Esophagus squamous epithelium (tissue), 4 donors: ENCODE measurements around the gene PQBP1.

Experiments
- POLR2A ChIP-seq, 4 donors: fragments of 450-650 bp; IDR thresholded peaks; one replicate each; pipeline ENCODE4 v1.6.1; 2017; ENCODE audit warnings: antibody characterized with exemption in 4 of 4, mild to moderate bottlenecking in 4 of 4, moderate library complexity in 3 of 4
- TF ChIP-seq, protein P1 (sequence below), 6 experiments: fragments of 450-650 bp in 4 of 6; fragments of 200-600 bp in 2 of 6; sonication (generic) in 2 of 6; IDR thresholded peaks; one replicate each; pipeline ENCODE4 v1.5.1; 2016 to 2019; ENCODE audit warnings: antibody characterized with exemption in 6 of 6, mild to moderate bottlenecking in 4 of 6, moderate library complexity in 4 of 6

- TF ChIP-seq POLR2A (IDR thresholded peaks at IDR 0.05) = no peak
- TF ChIP-seq, protein P1, sequence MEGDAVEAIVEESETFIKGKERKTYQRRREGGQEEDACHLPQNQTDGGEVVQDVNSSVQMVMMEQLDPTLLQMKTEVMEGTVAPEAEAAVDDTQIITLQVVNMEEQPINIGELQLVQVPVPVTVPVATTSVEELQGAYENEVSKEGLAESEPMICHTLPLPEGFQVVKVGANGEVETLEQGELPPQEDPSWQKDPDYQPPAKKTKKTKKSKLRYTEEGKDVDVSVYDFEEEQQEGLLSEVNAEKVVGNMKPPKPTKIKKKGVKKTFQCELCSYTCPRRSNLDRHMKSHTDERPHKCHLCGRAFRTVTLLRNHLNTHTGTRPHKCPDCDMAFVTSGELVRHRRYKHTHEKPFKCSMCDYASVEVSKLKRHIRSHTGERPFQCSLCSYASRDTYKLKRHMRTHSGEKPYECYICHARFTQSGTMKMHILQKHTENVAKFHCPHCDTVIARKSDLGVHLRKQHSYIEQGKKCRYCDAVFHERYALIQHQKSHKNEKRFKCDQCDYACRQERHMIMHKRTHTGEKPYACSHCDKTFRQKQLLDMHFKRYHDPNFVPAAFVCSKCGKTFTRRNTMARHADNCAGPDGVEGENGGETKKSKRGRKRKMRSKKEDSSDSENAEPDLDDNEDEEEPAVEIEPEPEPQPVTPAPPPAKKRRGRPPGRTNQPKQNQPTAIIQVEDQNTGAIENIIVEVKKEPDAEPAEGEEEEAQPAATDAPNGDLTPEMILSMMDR (IDR thresholded peaks at IDR 0.05) = no peak
Observed at GRCh38 chrX:48905090-48905790, 7.5 kb downstream of the PQBP1 start.
